GM12864 (cell line): ENCODE data around the gene ZMIZ1.
A peak's percentile ranks its signal among the peaks of the same experiment; 100 is the strongest.

ENCODE experiments used
- DNase-seq: peaks from one replicate; pipeline ENCODE4 v3.0.0-alpha.2; 2011; ENCODE audit warnings: low read depth
- H3K4me3 ChIP-seq: 2 replicates; pipeline ENCODE4 v1.5.1; 2011; ENCODE audit warnings: mild to moderate bottlenecking, low read depth, low read length, control low read depth
- TF ChIP-seq, protein P1 (sequence below): IDR thresholded peaks from 2 replicates; pipeline ENCODE4 v1.5.1; 2011; ENCODE audit warnings: low read depth, mild to moderate bottlenecking, moderate library complexity, low read length, control low read depth, inconsistent platforms; ENCODE audit errors: missing control alignments

The ZMIZ1 gene

DNA sequence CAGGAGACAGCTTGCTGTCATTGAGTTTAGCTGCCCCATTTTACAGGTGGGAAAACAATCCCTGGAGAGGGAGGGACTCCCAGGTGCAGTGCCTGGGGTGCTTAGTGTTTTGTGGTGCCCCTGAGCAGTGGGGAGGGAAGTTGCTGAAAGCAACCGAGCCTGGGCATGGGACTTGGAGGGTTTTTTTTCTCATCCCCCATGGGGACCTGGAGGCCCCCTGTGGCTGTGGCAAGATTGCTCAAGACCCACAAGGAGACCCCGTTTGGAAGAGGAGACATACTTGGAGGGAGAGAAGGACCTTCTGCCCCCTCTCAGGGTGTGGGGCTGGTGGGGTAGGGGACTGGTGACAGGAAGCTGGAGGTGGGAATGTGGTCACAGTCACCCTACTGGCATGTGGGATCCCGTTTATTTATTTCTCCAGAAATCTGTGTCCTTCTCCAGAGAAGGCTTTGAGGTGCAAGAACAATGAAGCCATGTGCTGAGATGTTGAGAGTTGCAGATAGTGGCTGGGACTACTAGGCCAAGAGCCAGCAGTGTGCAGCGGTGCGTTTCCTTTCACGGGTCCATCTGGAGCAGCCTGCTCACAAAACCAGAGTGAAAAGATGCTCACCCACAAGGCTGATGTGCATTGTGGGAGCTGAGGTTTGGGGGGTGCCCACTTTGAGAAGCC lies 21.5 kb downstream of the ZMIZ1 start:
- no peak for DNase-seq
- H3K4me3 ChIP-seq = no peak overlapping the region

DNA sequence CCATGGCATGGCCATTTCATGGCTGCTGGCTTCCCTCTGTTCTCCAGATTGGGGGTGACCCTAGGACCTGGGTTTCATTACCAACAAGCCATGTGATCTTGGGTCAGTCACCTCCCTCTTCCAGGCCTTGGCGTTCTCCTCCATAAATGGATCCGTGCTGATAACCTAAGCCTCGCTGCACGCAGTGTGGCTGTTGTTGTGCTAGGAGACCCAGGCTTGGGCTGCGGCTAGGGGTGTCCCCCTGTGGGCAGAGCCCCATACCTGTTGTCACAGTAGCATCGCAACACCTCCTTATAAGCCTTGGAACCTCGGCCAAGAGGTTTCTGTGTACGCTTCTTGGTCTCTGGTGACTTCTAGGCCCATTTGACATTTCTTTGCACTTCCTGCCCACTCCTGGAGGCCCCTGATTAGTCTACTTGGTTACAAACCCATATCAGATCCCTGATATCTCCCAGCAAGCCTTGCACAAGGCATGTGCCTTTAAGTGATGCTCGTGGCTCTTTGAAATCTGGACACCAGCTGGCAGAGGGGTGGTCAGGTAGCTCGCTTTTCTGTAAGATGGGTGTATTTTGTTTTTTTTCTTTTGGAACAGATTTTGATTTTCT lies 23.6 kb downstream of the ZMIZ1 start:
- TF ChIP-seq, protein P1, sequence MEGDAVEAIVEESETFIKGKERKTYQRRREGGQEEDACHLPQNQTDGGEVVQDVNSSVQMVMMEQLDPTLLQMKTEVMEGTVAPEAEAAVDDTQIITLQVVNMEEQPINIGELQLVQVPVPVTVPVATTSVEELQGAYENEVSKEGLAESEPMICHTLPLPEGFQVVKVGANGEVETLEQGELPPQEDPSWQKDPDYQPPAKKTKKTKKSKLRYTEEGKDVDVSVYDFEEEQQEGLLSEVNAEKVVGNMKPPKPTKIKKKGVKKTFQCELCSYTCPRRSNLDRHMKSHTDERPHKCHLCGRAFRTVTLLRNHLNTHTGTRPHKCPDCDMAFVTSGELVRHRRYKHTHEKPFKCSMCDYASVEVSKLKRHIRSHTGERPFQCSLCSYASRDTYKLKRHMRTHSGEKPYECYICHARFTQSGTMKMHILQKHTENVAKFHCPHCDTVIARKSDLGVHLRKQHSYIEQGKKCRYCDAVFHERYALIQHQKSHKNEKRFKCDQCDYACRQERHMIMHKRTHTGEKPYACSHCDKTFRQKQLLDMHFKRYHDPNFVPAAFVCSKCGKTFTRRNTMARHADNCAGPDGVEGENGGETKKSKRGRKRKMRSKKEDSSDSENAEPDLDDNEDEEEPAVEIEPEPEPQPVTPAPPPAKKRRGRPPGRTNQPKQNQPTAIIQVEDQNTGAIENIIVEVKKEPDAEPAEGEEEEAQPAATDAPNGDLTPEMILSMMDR = no peak
- DNase-seq = no peak
- H3K4me3 ChIP-seq = no peak overlapping the region

More for the DNA sequence above, 21.5 kb downstream of the ZMIZ1 start:
- TF ChIP-seq, protein P1 = no peak

DNA sequence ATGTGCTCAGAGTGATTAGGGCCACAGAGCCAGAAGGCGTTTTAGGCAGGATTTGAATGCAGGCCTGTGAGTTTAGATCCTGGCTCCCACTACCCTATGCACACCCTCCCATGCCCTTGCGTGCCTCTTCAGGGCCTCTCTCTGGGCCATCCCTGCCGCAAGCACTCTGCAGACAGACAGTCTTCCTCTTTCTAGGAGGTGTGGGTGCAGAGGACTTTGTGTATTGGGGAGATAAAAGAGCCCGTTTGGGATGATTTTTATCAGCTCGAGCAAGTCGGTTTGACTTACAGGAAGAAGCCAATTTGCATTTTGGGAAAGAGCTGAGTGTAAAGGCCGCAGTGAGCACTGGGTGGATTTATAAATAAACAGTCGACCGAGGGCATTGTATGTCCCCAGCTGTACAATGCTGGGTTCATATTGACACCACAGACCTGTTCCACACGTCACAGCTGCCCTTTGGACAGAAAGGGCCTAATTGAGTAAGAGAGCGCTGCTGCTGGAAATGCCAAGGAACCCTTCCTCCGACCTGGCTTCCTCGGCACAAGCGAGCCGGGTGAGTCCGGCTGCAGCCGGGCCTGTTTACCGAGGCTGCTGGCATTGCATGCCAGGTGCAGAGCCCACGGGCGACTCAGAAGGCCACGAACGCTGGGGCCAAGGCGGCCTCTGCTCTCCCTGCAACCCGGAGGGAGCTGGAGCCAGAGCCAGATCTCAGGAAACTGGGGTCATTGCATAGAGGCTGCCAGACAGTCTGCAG lies 25.1 kb downstream of the ZMIZ1 start:
- no peak overlapping the region for H3K4me3 ChIP-seq
- peak; percentile 57 for DNase-seq
- TF ChIP-seq, protein P1 = no peak

DNA sequence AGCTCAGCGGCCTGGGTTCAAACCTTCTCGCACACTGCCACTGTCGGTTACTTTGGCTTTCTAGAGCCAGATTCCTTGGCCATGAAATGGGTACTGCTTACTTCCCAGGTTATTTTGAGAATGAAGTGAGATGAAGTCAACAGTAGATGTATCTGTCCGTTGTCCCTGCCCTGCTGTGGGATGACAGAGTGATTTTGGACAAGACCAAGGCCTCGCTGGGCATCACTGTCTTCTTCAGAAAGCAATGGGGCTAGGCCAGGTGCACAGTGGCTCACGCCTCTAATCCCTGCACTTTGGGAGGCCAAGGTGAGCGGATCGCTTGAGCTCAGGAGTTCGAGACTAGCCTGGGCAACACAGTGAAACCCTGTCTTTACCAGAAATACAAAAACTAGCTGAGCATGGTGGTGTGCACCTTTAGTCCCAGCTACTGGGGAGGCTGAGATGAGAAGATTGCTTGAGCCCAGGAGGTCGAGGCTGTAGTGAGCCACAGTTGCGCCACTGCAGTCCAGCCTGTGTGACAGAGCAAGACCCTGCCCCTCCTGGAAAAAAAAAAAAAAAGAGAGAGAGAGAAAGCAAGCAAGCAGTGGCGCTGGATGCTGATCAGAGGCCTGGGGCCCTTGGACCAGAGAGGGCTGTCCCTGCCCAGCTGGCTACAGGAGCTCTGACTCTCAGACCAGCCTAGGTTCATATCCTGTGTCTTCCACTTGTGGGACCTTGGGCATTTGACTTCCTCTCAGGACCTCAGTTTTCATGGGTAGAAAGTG lies 25.8 kb downstream of the ZMIZ1 start:
- H3K4me3 ChIP-seq = no peak overlapping the region
- TF ChIP-seq, protein P1 = no peak
- DNase-seq = no peak

DNA sequence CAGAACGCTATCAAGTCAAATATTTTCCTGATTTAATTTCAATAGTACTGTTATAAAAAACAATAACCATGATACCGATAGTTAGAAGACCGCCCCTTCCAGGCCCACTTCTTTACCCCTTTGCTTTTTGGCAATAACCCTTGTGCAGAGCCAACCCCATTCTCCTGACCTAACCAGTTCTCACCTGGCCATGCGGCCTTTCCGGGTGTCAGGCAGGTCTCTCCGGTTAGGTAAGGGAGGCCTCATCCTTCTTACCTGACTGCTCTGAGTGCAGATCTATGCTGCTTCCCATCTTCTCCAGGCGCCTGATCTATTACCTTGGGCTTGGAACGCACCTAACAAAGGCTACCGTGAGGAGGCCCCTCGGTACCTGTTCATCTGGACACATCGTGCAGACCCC lies 26.6 kb downstream of the ZMIZ1 start:
- no peak overlapping the region for H3K4me3 ChIP-seq
- no peak for DNase-seq

DNA sequence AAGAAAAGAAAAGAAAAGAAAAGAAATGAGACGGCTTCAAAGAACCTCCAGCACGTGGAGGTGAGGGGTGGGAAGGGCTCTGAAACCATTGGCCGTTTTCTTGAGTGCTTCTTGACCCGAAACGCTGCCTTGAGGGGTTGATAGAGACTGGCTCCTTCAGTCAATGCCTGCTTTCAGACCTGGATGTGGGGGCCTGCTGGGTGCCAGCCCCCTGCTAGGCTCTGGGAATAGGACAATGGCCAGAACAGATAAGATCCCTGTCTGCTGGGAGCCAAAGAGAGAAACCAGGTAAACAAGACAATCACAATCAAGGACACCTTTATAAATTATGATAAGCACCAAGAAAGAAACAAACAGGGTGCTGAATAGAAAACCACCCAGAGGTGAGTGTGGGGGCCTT lies 27.7 kb downstream of the ZMIZ1 start:
- no peak for DNase-seq
- H3K4me3 ChIP-seq = no peak overlapping the region
- TF ChIP-seq, protein P1 = no peak

More for the DNA sequence above, 26.6 kb downstream of the ZMIZ1 start:
- TF ChIP-seq, protein P1 = no peak
